GM19467 (cell line): ENCODE results near the gene ATP6V1B1.
"Not testable (repeated sequence)": the region's sequence is repeated elsewhere in the genome, so short reads cannot be mapped to it uniquely, and the experiment has no call there.

Experiments
- ATAC-seq: cut with Tn5 transposase; IDR thresholded peaks from one replicate; pipeline ENCODE4 v1.9.1; 2021; ENCODE audit warnings: mild to moderate bottlenecking, moderate library complexity; ENCODE audit not compliant: unreplicated experiment

Gene ATP6V1B1

DNA sequence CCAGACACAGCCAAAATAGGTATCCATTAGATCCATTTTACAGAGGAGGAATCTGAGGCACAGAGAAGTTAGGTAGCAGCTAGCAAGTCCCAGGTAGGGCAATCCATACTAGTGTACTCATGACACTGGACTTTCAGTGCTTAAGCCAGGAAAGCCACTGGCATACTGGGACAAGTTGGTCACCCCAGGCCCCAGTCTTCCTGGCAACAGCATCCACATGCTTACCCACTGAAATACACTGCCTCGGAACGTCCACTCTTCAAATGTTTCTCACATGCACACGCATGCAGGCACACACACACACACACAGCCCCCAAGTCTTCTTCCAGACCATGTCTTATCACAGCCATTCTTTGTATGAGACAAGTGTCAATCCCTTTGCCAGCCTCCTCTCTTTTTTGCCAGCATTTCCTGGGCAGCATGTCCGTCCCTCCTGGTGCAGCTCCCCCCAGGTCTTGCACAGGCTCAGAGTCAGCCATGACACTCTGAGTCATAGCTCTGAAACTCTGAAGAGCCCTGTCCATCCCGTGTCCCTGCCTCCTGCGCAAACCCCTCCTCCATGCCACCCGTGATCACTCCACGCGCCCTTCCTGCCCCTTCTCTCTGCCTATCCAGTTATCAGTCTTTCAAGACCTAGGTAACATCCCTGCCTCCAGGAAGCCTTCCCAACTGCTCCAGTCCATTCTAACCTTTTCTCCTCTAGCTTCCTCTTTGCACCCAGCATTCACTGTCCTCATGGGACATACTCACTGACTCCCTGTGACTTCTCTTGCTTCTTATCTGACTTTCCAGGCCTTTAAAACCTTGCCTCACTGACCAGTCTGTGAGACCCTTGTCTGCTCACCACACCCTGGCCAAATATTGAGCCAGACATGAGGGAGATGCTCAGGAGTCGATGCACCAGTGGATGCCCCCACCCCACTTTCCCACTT lies 69.8 kb downstream of the ATP6V1B1 start:
- ATAC-seq = no peak

- no peak for ATAC-seq
These were observed 70.6 kb downstream of the ATP6V1B1 start for GRCh38 chr2:71006323-71006722.

DNA sequence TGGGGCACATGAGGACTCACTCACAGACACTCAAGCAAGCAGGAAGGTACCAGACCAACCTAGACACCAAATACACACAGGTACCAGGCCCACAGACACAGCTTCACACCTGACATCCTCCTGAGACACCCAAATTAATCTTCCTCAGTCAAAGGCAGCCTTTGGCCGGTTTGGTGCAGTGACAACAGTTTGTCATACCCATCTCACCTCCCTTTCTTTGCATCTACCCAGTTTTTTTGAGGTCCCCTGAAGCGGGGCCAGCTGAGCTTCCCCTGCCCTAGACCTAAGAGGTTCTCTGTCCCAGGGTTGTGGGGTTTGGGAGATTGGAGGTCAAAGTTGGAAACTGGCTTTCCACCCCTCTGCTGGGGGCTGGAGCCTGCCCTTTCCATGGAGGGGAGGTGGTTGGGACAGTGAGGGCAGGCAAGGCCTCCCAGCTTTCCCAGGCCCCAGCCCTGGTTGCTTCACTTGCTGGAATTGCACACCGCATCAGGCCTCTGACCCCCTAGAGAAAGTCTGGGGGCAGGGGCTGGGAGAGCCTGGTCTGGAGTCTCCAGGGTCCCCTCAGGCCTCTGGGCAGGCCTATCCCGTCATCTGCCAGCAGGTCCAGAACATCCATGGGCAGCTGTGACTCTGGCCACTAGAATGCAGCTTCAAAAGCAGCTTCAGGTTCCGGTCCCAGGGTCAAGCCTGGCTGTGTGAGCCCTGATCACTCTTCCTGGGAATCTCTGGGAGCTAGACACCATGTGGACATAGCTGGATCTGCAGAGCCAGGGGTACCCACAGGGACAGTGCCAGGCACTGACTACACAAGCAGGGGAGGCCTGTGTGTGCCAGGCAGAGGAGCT lies 71.5 kb downstream of the ATP6V1B1 start:
- no peak for ATAC-seq

DNA sequence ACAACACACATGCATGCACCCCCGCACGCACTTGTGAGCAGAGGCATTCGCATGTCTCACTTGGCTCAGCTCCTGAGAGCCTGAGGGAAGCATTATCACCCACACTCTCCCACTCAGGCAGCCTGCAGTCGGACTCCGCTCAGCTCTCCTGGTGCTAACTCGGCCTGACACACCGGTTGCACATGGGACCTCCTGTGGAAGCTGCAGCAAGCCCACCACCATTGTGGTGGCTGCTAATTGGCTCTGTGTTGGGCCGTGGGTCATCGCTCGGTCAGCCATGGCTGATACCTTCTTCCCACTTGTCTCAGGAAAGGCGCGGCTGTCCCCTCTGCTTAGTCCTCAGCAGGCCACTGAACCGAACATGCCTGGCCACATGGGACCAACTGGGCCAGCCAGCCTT lies 72.6 kb downstream of the ATP6V1B1 start:
- ATAC-seq = no peak

- not testable (repeated sequence) for ATAC-seq
These were observed 76.1 kb downstream of the ATP6V1B1 start for GRCh38 chr2:71011786-71012185.
